NCI-H1436 (cell line): ENCODE measurements around the gene SLC6A9.

ENCODE experiments used
- DNase-seq: peaks from one replicate; lab custom pipeline; 2025; lab: John Stamatoyannopoulos, UW

SLC6A9 gene

GRCh38 chr1:44031252-44032169, at the start of gene SLC6A9:
Gene SLC6A9 (minus strand): TSS chr1:44031462. CDS start chr1:44024277, 7,185 bp downstream.
- DNase-seq: peak; percentile 42

- DNase-seq: no peak
Measured at GRCh38 chr1:44079566-44079965, 48.3 kb upstream of the SLC6A9 start.

GRCh38 chr1:44078104-44078503, 46.8 kb upstream of the SLC6A9 start:
- no peak for DNase-seq

- DNase-seq: no peak
Measured at GRCh38 chr1:44077421-44077820, 46.2 kb upstream of the SLC6A9 start.

GRCh38 chr1:44076066-44076465, 44.8 kb upstream of the SLC6A9 start:
- no peak for DNase-seq

GRCh38 chr1:44074415-44074814, 43.2 kb upstream of the SLC6A9 start:
- no peak for DNase-seq

- DNase-seq: no peak
Measured at GRCh38 chr1:44073528-44073927, 42.3 kb upstream of the SLC6A9 start.

GRCh38 chr1:44072821-44073220, 41.6 kb upstream of the SLC6A9 start:
- no peak for DNase-seq

- no peak for DNase-seq
Measured at GRCh38 chr1:44072204-44072603, 40.9 kb upstream of the SLC6A9 start.

- DNase-seq: no peak
Measured at GRCh38 chr1:44071461-44071860, 40.2 kb upstream of the SLC6A9 start.

GRCh38 chr1:44068442-44068921, 37.2 kb upstream of the SLC6A9 start:
- no peak for DNase-seq

- no peak for DNase-seq
Measured at GRCh38 chr1:44067266-44068250, 36.3 kb upstream of the SLC6A9 start.

- DNase-seq: no peak
Measured at GRCh38 chr1:44062656-44063179, 31.5 kb upstream of the SLC6A9 start.

- no peak for DNase-seq
Measured at GRCh38 chr1:44061857-44062256, 30.6 kb upstream of the SLC6A9 start.

GRCh38 chr1:44060830-44061267, 29.6 kb upstream of the SLC6A9 start:
- no peak for DNase-seq

- DNase-seq: no peak
Measured at GRCh38 chr1:44059664-44060355, 28.5 kb upstream of the SLC6A9 start.

GRCh38 chr1:44059212-44059611, 27.9 kb upstream of the SLC6A9 start:
- DNase-seq: no peak

GRCh38 chr1:44057293-44057692, 26.0 kb upstream of the SLC6A9 start:
- DNase-seq: no peak

GRCh38 chr1:44053394-44053793, 22.1 kb upstream of the SLC6A9 start:
- no peak for DNase-seq

- DNase-seq: no peak
Measured at GRCh38 chr1:44050261-44050660, 19.0 kb upstream of the SLC6A9 start.

- DNase-seq: no peak
Measured at GRCh38 chr1:44049839-44050238, 18.6 kb upstream of the SLC6A9 start.
